Stimulated activated CD4-positive, alpha-beta T cell treated with anti-CD3 and anti-CD28 coated beads, TNF-alpha, amount 100 ng/mL, for 24 hours (primary cell): ENCODE results near the gene TAS2R30.
"Not testable (repeated sequence)": the region's sequence is repeated elsewhere in the genome, so short reads cannot be mapped to it uniquely, and the experiment has no call there.

Experiments used
- DNase-seq, 3 experiments: peaks; one replicate each; pipeline ENCODE4 v3.0.0-alpha.2; 2020; ENCODE audit warnings: low read depth in 3 of 3

The TAS2R30 gene

GRCh38 chr12:11114130-11114529 is 20.3 kb downstream of the TAS2R30 start:
- not testable (repeated sequence) for DNase-seq

DNA sequence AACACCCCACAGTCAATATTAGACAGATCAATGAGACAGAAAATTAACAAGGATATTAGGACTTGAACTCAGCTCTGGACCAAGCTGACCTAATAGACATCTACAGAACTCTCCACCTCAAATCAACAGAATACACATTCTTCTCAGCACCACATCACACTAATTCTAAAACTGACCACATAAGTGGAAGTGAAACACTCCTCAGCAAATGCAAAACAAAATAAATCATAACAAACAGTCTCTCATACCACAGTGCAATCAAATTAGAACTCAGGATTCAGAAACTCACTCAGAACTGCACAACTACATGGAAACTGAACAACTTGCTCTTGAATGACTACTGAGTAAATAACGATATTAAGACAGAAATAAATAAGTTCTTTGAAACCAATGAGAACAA is 23.2 kb downstream of the TAS2R30 start:
- DNase-seq: not testable (repeated sequence)

DNA sequence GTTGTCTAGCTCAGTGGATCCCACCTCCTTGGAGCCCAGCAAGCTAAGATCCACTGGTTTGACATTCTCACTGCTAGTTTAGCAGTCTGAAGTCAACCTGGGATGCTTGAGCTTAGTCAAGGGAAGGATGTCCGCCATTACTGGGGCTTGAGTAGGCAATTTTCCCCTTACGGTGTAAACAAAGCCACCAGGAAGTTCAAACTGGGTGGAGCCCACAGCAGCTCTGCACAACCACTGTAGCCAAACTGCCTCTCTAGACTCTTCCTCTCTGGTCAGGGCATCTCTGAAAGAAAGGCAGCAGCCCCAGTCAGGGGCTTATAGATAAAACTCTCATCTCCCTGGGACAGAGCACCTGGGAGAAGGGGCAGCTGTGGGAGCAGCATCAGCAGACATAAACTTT is 25.6 kb downstream of the TAS2R30 start:
- no peak for DNase-seq

GRCh38 chr12:11107719-11108118 is 26.7 kb downstream of the TAS2R30 start:
- no peak for DNase-seq

DNA sequence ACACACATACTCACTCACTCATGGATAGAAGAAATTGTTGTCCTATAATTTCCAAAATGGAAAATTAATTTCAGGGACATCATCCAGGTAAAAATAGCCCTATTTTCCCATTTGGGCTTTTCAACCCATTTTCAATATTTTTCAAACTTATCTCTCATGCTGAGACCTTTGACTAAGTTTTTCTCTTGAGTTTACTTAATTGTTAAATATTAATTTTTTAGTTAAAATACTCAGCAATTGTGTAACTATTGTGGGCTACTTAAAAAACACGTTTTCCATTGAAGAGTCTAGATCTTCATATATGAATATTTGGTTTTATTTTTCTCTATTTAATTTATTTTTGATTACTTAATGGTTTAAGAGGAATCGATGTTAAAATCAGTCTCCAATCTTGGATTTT is 28.2 kb downstream of the TAS2R30 start:
- DNase-seq: no peak

GRCh38 chr12:11105546-11105945 is 28.9 kb downstream of the TAS2R30 start:
- no peak for DNase-seq

DNA sequence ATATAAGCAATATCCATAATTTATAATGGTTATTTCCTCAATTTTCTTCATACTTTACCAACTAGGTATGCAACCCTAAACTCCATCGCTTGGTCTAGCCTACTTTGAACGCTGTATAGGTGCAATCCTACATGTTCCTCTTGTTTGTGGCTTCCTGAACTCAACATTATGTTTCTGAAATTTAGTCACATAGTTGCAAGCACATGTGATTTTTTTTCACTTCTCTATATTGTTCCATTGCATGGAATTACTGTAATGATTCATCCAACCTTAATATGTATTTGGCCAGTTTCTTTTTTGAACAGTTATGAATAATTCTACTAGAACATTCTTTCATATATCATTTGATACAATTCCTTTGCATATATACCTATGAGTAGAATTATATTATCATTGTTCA is 39.5 kb downstream of the TAS2R30 start:
- DNase-seq: not testable (repeated sequence)

- DNase-seq: no peak
Measured at GRCh38 chr12:11092128-11092527, 42.3 kb downstream of the TAS2R30 start, which contains the start of gene TAS2R43. TSS of gene TAS2R43 (minus strand) at chr12:11092313. CDS start at chr12:11092229, 84 bp downstream.

GRCh38 chr12:11089246-11089645 is 45.2 kb downstream of the TAS2R30 start:
- no peak for DNase-seq

DNA sequence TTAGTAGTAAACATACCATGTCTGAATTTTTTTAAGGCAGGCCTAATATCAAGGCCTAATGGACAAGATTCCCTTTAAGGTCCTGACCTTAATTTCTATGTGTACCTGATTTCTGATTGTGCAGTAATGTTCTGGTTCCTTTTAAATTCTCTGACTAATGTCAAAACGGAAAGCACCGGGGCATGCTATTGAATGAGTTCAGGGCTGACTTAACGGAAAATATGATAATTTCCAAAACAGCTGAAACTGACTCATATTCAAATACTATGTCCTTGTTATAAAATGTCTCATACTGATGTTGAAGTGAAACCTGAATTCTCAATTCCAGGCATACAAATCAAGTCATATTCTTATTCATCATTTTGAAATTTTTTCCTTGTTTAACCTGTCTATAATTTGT is 49.0 kb downstream of the TAS2R30 start:
- DNase-seq: peak in 2 of 3 experiments; percentile 5 to 18
